ENCODE measurements around the gene PRDM9.
"Not testable (repeated sequence)": the region's sequence is repeated elsewhere in the genome, so short reads cannot be mapped to it uniquely, and the experiment has no call there.

Gene PRDM9

DNA sequence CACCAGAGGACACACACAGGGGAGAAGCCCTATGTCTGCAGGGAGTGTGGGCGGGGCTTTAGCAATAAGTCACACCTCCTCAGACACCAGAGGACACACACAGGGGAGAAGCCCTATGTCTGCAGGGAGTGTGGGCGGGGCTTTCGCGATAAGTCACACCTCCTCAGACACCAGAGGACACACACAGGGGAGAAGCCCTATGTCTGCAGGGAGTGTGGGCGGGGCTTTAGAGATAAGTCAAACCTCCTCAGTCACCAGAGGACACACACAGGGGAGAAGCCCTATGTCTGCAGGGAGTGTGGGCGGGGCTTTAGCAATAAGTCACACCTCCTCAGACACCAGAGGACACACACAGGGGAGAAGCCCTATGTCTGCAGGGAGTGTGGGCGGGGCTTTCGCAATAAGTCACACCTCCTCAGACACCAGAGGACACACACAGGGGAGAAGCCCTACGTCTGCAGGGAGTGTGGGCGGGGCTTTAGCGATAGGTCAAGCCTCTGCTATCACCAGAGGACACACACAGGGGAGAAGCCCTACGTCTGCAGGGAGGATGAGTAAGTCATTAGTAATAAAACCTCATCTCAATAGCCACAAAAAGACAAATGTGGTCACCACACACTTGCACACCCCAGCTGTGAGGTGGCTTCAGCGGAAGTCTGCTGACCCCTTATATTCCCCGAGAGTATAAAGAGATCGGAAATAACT, 20.0 kb downstream of the PRDM9 start:
- not testable (repeated sequence) for DNase-seq (ENCODE audit: low read depth)

DNA sequence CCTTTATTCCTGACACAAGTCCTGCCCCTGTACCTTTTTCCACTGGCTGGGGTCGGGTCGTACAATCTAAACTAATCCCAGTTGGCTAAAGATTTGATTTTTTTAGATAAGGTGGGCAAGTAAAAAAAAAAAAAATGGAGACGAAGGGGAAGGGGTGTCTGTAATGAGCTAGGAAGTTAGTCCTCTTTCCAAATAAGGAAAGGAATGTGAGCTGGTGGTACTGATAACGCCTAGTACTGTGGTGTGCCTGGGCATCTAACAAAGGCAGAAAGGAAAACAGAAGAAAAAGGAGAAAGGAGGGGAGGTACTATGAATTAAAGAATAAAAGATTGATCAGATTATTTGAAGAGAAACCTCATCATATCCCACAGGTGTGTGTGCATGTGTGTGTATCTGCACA, 21.3 kb downstream of the PRDM9 start:
- no peak for DNase-seq (ENCODE audit: low read depth)

DNA sequence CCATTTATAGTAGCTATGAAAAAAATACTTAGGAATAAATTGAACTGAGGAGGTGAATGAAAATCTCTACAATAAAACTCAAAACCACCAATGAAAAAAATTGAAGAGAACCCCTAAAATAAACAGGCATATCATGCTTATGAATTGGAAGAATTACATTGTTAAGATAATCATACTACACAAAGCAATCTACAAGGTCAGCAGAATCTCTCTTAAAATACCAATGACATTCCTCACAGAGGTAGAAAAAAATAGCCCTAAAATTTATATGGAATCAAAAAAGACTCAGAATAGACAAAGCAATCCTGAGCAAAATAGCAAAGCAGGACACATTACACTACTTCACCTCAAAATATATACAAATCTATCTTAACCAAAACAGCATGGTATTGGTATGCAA, 23.2 kb downstream of the PRDM9 start:
- no peak for DNase-seq (ENCODE audit: low read depth)

DNA sequence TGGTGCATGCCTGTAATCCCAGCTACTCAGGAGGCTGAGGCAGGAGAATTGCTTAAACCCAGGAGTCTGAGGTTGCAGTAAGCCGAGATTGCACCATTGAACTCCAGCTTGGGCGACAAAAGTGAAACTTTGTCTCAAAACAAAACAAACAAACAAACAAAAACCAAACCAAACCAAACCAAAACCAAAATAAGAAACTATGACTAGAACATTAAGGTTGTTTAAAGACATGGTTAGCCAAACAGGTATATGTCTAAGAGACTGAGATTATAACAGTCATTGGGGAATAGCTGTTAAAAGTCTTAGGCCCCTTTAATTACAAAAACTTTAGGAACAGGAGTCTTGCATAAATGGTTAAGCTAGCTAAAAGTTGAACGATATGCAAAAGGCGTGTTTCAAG, 63.6 kb downstream of the PRDM9 start:
- no peak for DNase-seq (ENCODE audit: low read depth)
